ENCODE measurements around the gene RTP2.

Gene RTP2

GRCh38 chr3:187702507-187703033, at the start of gene RTP2:
Gene RTP2, minus strand, starts transcription at chr3:187702557. Its CDS starts 429 bp downstream, at chr3:187702128.
- no peak for DNase-seq (ENCODE audit: low read depth)

GRCh38 chr3:187750513-187751123, 48.3 kb upstream of the RTP2 start:
- DNase-seq (ENCODE audit: low read depth), result no peak

DNA sequence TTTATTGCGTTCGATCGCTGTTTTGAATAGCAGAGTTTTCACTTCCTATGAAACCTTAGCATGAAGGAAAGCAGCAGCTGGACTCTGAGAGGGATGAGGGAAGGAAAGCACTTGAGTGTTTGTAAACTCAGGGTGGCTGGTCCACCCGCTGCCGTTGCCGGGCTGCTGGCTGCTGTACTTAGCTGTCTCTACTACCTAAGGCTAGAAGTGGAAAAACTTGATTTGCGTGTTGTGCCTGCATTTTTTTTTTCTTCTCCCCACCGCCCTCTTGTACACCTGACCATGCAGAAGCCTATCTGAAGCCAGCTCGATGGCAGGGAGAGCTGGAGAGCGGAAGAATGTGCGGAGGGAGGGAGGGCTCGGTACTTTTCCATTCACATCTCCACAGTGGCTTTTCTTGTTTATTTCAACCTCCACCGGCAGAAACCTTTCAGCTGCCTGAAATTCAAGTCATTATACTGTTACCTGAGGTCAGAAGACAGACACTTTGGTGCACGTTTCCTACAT, 47.7 kb upstream of the RTP2 start:
- no peak for DNase-seq (ENCODE audit: low read depth)

GRCh38 chr3:187748050-187748481, 45.7 kb upstream of the RTP2 start:
- peak; percentile 86 for DNase-seq (ENCODE audit: low read depth)

DNA sequence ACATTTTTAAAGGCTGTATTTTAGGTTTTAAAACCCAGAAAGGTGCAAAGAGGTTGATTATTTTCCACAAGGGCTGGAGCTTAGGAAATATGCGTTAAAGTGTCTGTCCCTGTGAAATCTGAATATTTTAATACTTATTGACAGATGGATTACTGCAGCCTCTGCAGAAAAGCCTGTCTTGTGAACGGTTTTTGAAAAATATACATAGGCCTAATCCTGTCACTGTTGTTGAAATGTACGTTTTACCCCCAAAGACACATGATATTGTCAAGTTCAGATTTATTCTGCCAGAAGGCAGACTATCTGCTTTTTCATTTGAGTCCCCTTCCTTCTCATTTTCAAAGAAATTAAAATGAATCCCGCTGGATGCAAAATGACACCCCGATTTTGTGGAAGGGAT, 45.1 kb upstream of the RTP2 start:
- DNase-seq (ENCODE audit: low read depth), result no peak

DNA sequence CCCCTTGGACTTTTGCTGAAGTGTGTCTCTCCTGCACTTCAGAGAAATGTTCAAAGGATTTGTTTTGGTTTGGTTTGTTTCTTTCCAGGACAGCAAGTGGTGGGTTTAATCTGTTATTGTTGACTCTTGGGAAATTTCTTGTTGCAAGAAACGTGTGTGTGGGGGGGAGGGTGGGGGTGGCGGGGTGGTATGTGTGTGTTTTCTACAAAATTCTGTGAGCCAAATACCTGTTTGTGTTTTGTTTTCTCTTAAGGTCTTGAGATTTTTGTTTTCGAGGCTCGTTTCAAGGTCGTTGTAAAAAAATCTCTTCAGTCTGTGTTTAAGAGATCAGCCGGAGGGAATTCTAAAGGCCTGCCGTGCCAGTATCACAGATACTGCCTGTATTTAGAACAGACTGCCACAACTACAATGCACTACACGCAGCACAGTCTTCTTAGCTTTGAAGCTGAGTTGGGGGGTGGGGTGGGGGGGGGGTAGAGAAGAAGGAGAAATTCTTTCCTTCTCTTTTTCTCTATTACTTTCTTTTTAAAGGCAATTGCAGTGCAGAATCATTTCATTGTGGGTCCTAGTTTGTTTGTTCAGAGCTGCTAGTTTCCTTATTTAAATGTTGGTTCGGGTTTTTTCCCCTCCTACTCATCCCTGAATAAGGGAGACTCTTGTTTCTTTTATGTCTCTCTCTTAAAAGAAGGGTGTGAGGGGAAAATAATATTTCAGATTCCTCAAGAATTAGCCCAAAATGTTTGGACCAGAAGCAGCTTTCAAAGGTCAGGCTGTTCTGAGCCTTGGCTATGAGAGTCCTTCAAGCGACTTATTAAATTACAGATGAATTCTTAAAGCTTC, 44.3 kb upstream of the RTP2 start:
- no peak for DNase-seq (ENCODE audit: low read depth)

- DNase-seq (ENCODE audit: low read depth), result no peak
These were observed 43.7 kb upstream of the RTP2 start for GRCh38 chr3:187746059-187746441.

DNA sequence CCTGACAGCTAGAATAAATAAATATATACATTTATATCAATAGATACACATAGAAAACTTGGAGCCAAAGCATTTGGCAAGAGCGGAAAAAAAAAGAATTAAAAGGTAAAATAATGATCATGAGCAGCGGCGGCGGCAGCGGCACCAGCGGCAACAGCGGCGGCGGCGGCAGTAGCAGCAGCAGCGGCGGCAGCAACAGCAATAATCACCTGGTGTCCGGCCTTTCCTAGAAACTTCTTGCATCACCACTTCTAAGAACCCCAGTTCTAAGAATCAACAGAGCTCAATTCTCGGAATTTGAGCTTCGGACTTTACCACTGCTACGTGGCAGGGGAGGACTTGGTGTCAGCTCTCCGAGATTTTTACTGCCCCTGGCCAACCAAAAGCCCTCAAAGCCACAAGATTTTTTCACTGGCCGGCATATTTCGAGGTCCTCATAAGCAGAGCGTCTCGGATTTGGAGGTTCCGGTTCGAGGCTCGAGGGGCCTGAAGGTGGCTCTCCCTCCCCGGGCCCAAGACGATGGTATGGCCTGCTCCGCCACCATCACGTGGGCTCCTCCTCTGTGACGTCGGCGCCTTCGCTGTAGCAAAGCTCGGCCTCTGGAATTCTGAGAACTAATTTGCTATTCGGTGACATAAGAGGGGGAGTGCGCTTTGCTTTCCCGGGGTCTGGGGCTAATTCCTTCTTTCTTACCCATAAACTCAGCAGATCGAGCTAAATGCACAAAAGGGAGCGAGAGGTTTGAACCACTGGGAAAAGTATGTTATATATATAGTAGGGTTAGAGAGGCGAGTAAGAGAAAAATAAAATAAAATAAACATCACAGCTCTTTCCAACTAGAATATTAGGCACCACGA, 43.1 kb upstream of the RTP2 start, which contains the start of gene BCL6:
Gene BCL6, minus strand, starts transcription at position 268 of the 858 bp plus-strand sequence. CDS start 11,775 bp downstream, outside the sequence.
- peak; percentile 81 for DNase-seq (ENCODE audit: low read depth)

DNA sequence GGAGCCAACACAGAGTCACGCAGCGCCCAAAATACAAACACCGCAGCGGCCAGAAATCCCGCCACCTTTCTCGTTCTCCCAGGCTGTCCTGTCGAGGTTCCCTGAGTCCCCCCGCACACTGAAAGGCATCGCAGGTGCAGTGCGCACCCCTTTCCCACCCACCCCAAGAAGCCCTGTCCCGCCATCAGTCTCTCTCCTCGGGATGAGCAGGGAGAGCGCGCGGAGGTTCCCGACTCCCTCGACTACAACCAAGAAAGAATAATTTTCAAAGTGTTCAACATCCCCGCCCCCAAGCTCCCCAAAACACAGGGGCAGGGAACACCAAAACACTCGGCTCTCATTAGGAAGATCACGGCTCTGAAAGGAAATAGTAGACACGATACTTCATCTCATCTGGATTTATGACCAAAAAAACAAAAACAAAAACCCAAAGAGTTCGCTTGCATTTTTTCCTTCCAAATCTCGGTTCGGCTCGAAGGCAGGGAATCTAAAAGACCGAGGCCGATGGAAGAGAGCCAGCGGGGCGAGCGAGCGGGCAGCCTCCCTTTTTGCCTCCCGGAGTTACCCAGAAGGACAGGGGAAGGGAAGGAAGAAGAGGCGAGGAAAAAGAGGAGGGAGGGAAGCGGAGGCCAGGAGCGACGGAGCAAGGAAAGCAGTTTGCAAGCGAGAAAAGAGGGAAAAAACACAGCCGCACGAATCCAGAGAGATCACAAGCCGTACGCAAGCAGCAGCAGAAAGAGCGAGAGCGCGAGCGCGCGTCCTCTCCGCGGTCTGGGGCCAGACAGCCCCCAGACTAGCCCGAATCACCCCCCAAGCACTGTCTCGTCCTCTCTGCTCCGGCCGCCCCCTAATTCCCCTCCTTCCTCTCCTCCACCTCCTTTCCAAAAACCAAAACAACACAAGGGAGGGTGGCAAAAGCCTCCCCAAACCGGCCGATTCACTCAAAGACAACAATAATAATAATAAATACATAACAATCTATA, 42.1 kb upstream of the RTP2 start:
- DNase-seq (ENCODE audit: low read depth), result peak; percentile 26

GRCh38 chr3:187743195-187744141, 41.1 kb upstream of the RTP2 start:
- peak; percentile 33 for DNase-seq (ENCODE audit: low read depth)

DNA sequence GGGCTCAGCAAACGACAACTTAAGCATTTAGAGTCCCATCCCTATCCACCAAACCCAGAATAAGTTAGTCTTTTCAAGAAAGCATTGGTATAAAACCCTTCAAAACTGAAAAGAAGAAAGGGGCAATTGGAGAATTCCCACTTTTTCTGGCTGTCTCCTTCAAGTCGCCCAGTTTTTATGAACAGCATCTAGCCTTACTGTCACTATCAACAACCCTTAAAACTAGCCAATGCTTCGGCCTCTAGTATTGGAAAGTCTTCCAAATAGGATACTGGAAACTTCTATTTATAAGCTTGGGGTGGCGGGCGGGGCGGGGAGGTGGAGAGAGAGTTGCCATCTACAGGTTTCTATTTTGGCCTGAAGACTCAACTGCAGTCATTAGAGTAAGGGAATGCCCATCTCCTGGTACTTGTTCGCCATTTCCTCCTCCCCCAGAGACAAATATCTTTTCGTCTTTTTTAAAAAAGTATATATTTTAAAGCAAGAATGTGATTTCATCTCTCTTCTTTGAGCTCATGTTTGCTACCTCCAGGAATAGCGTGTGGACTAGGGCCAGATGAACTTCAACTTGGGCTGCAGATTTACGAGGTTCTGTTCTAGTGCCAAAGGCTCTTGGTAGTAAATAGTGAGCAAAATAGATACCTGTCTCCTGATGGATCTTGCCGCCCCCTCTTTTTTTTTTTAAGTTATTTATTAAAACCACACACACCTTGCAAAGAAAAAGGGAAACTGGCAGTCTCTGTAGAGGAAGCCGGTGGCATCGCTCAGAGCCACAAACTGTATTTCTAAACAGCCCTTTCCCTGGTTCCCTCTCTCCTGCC, 40.2 kb upstream of the RTP2 start:
- DNase-seq (ENCODE audit: low read depth), result no peak

DNA sequence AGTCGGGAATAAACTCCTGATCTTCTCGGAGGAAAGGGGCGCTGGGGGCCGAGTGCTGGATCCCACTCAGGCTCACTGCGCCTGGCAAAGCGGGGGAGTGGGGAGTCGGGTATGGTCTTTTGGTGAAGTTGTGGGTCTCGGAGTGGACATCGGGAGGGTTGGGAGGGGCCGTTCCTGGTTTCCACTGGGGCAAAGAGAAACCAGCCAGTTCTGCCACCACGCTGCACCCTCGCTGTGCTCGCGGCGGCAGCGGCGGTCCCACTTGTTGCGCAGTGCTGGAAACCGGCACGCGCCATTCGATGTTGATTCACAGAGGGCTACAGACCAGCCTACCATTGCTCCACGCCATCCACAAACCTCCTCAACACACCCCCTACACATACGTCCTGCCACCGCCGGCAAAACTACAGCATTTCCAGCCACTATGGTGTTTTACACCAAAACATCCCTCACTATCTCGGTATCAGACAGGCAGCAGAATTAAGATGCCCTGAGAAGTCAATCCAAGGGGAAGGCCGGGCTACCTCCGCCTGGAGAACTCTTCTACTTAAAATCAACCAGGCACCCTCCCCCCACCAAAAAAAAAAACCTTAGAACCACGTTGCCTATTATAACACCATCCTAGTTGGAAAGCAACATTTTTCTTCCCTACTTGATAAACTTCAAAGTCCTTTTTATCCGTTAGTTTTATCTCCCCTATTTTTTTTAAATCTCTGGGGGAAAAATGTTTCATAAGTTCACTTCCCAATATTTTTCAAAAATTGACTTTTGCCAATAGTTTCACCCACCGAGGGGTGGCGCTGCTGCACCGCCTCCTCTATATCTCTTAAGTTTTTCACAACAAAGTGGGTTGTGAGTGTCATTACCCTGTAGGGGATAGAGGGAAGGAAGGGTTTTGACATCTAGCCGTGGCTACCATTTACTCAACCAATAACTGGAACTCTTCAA, 39.3 kb upstream of the RTP2 start:
- DNase-seq (ENCODE audit: low read depth), result peak; percentile 64

- peak; percentile 59 for DNase-seq (ENCODE audit: low read depth)
These were observed 38.4 kb upstream of the RTP2 start for GRCh38 chr3:187740421-187741399.

- peak; percentile 70 for DNase-seq (ENCODE audit: low read depth)
These were observed 37.4 kb upstream of the RTP2 start for GRCh38 chr3:187739561-187740332.

- no peak for DNase-seq (ENCODE audit: low read depth)
These were observed 36.8 kb upstream of the RTP2 start for GRCh38 chr3:187739094-187739560.

Data from stimulated activated CD4-positive, alpha-beta T cell treated with anti-CD3 and anti-CD28 coated beads, Interleukin-2, amount 100 ng/mL, for 4 hours (primary cell).